Loucy (cell line): ENCODE data around the gene ACTN1.

Source experiments
- CTCF ChIP-seq: fragments of 200-600 bp; sonication (generic); conservative IDR thresholded peaks from 2 replicates; pipeline ENCODE4 v1.5.1; 2014; ENCODE audit warnings: mild to moderate bottlenecking, antibody characterized with exemption, low read length
- EZH2phosphoT487 ChIP-seq: fragments of 200-600 bp; IDR thresholded peaks from 2 replicates; pipeline ENCODE4 v1.6.1; 2018; ENCODE audit warnings: antibody characterized with exemption, mild to moderate bottlenecking, moderate library complexity, borderline replicate concordance

GRCh38 chr14:68888883-68889282, 90.2 kb downstream of the ACTN1 start:
- TF ChIP-seq CTCF (no peak), EZH2phosphoT487 (no peak)
